NCI-H82 treated with DMSO at 0.1 percent for 48 hours (cell line): ENCODE measurements around the gene RTKN.
"Not testable (repeated sequence)": the region's sequence is repeated elsewhere in the genome, so short reads cannot be mapped to it uniquely, and the experiment has no call there.

Experiments used
- DNase-seq: peaks from one replicate; lab custom pipeline; 2025; ENCODE audit not compliant: unreplicated experiment; lab: John Stamatoyannopoulos, UW

The RTKN gene

GRCh38 chr2:74441690-74442482 lies at the start of gene RTKN:
Gene RTKN, minus strand, starts transcription at chr2:74441937. Its CDS starts 121 bp downstream, at chr2:74441816.
- DNase-seq = no peak

GRCh38 chr2:74489906-74490305 lies 48.2 kb upstream of the RTKN start:
- DNase-seq = no peak

DNA sequence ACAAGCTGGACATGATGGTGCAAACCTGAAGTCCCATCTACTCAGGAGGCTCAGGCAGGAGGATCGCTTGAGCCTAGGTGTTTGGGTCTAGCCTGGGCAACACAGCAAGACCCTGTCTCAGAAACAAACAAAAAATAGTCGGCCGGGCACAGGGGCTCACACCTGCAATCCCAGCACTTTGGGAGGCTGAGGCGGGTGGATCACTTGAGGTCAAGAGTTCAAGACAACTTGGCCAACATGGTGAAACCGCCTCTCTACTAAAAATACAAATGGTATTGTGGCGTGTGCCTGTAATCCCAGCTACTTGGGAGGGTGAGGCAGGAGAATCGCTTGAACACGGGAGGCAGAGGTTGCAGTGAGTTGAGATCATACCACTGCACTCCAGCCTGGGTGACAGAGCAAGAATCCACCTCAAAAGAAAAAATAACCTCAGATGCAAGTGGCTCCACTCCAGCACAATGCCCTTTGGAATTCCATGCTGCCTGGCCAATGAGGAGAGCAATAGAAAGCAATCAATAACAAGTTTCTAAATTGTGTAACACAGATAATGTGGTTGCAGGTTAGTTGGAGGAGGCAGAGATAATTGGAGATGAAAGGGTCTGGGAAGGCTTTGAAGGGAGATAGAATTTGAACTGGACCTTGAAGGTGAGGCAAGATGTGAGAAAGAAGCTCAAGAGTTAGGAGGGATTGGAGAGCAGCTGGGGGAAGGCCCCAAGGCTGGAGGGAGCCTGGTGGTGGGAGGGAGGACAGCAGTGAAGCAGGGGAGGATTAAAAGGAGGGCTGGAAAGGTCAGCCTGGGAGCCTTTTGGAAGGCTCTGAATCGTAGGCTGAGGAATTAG lies 47.1 kb upstream of the RTKN start:
- peak; percentile 82 for DNase-seq

DNA sequence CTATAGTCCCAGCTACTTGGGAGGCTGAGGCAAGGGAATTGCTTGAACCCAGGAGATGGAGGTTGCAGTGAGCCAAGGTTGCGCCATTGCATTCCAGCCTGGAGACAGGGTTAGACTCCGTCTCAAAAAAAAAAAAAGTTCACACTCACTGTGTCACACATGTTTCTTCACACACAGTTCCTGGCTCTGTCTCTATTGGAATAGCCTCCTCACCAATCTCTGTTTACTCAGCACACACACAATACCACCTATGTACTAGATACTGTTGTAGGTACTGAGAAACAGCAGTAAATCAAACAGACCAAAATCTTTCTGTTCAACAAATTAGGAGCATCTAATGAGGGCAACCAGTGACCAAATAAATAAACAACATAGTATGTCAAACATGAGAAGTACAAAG lies 44.4 kb upstream of the RTKN start:
- no peak for DNase-seq

- DNase-seq = not testable (repeated sequence)
Measured at GRCh38 chr2:74483675-74484164, 42.0 kb upstream of the RTKN start.

GRCh38 chr2:74482801-74483674 lies 41.3 kb upstream of the RTKN start, which contains the start of the genes CCDC142 and TTC31:
Gene CCDC142, minus strand, starts transcription at chr2:74482998. Its CDS starts 161 bp downstream, at chr2:74482837.
Gene TTC31, plus strand, starts transcription at chr2:74483081. Its CDS starts 15 bp downstream, at chr2:74483096.
- DNase-seq = peak; percentile 97

DNA sequence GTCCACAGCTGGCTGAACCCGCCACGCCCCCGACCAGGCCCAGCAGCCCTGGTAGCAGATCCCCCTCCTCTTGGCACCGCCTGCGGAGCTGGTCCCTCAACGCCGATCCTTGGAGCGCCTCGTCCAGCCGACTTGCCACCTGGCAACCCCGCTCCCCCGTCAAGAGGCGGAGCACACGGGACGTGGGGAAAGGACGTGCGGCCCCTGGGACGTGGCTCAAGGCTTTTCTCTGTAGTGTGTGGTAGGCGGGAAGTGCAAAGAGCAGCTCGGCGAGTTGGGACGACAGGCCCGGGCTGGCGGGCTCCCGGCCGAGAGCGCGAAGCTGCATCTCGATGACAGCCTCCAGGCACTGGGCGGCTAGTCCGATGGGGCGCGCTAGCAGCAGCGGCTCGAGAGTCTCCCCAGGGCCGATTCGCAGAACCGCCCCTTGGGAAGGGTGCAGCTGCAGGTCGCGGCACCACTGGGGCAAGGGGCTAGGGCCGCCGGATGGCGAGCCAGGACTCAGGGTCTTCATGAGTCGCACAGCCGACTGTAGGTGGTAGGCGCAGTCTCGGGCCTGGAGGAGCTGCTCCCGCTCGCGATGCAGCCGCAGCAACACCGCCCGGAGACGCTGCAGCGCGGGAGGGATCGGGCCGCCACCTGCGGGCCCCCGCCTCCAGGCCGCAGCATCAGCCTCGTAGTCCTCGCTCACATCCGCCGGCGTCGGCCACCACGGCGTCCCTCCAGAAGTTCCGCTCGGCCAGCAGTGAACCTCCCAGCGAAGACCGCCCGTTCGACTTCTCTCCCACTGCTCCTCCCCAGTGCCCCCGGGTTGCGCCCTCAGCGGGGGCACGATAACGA lies 40.4 kb upstream of the RTKN start:
- no peak for DNase-seq

- DNase-seq = no peak
Measured at GRCh38 chr2:74481431-74481830, 39.7 kb upstream of the RTKN start.

DNA sequence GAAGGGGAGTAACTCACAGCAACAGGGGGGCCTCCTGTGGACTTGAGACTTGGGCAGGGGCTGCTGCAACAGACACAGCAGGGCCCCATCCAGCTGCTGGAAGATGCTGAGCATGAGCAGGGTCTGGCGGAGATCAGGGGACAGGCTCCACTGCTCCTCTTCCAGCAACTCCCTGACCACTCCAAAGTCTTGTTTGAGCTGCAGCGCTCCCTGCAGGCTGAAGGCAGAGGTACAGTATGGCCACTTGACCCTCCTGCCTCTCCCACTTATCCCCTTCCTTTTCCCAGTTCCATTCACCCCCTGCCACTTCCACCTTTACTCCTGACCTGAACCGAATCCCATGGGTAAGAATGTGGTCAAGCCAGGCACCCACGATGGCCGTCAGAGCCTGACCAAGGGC lies 33.2 kb upstream of the RTKN start:
- DNase-seq = no peak

- DNase-seq = no peak
Measured at GRCh38 chr2:74474481-74474880, 32.7 kb upstream of the RTKN start.

GRCh38 chr2:74472945-74473258 lies 31.2 kb upstream of the RTKN start:
- no peak for DNase-seq

- DNase-seq = peak; percentile 73
Measured at GRCh38 chr2:74472086-74472944, 30.6 kb upstream of the RTKN start, which contains the start of gene MRPL53. Gene MRPL53, minus strand, starts transcription at chr2:74472680. Its CDS starts 20 bp downstream, at chr2:74472660.

- DNase-seq = no peak
Measured at GRCh38 chr2:74471332-74472065, 29.8 kb upstream of the RTKN start.

DNA sequence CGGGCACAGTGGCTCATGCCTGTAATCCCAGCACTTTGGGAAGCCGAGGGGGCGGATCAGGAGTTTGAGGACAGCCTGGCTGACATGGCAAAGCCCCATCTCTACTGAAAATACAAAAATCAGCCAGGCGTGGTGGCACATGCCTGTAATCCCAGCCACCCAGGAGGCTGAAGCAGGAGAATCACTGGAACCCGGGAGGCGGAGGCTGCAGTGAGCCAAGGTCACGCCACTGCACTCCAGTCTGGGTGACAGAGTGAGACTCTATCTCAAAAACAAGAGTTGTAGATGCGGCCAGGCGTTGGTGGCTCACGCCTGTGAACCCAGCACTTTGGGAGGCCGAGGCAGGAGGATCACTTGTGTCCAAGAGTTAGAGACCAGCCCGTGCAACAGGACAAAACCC lies 29.0 kb upstream of the RTKN start:
- DNase-seq = not testable (repeated sequence)

DNA sequence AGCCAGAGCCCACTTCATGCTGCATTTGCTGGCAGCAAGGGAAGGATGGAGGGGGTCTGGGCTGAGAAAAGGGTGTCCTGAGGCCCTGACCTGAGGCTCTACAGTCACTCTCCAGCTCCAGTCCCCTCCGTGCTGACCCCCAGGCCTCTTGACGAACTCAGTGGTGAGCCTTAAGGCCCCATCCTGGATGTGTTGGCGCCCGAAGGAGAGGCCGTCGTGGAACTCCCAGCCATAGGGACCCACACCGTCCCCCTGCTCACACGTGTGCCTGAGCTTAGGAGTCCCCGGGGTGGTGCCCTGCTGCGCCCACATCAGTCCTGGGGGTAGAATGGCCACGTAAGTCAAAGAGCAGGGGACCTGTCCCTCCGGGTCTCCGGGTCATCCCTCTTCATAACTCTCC lies 22.7 kb upstream of the RTKN start:
- DNase-seq = no peak

- no peak for DNase-seq
Measured at GRCh38 chr2:74462786-74463105, 21.0 kb upstream of the RTKN start.

DNA sequence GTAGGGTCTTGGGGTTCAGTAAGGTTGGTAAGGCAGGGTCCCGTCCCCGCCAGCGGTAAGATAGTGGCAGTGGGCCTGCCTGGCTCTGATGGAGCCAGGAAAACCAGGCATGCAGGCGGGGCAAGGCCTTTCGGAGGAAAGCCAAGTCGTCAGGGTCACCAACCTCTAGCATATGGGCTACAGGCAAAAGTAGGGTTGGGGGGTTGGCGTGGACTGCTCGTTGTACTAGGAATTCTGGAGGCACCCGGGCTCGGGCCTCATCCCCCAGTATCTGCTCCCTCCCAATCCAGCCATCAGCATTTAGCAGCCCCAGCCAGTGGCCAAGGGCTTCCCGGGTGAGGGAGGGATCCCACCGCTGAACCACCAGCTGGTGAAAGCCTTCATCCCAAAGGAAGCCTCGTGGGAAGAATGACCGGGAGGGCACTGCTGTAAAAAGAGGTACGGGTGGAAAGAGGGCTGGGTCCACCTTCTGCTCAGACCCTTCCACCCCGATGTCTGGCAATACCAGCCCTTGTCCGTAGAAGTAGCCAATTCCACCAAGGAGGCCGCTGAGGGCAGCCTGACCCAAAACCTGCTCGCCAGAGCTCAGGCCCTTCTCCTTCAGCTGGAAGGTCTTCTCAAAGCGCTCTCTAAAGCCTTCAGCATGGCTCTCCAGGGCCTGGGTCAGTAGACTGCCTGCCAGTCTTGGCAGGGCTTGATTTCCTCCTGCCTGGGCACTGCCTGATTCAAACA lies 20.5 kb upstream of the RTKN start:
- DNase-seq = no peak
